ENCODE measurements around the gene RBFOX2. TPM values are rescaled to one million over a fixed set of nuclear protein-coding genes. Genes with fewer than 3 reads are reported as not detected.

Gene RBFOX2
- polyA plus RNA-seq, 1 experiment: 222 TPM

GRCh38 chr22:35835267-35835997 lies 193.2 kb downstream of the RBFOX2 start:
- no peak for DNase-seq (ENCODE audit: low read depth)
- H3K27me3 ChIP-seq (ENCODE audit: control insufficient read depth, insufficient read depth, low read length): no peaks in the 10 kb centered on the region
- H3K36me3 ChIP-seq (ENCODE audit: control insufficient read depth, insufficient read depth, low read length): 0 out of 2 replicates have a peak, but pooled peaks cover 2% of the 10 kb centered on the region
- CTCF ChIA-PET: interaction anchor here (0.6 to 2.4 kb wide), 2 partner anchors 13 to 208 kb away, joined by 4 to 7 read pairs; no protein-coding TSS in a partner anchor
- H3K4me3 ChIP-seq (ENCODE audit: low read depth, low read length): peak overlapping the region; percentile 71
- POLR2A ChIA-PET: interaction anchor here (0.6 to 0.7 kb wide), 2 partner anchors 96 to 205 kb away, joined by 8 to 12 read pairs; no protein-coding TSS in a partner anchor
- TF ChIP-seq CTCF (IDR thresholded peaks at IDR 0.05; ENCODE audit: insufficient read depth, low read depth, low read length): no peak

GRCh38 chr22:35834061-35834460 lies 194.6 kb downstream of the RBFOX2 start:
- Histone ChIP-seq H3K36me3 (ENCODE audit: control insufficient read depth, insufficient read depth, low read length) (0 out of 2 replicates have a peak, but pooled peaks cover 2% of the 10 kb centered on the region), H3K4me3 (ENCODE audit: low read depth, low read length) (peak overlapping the region; percentile 71), H3K27me3 (ENCODE audit: control insufficient read depth, insufficient read depth, low read length) (no peaks in the 10 kb centered on the region)
- CTCF ChIA-PET: no interaction called here
- DNase-seq (ENCODE audit: low read depth): no peak
- no peak for TF ChIP-seq CTCF (IDR thresholded peaks at IDR 0.05; ENCODE audit: insufficient read depth, low read depth, low read length)
- POLR2A ChIA-PET: no interaction called here

- ChIA-PET POLR2A (no interaction called here), CTCF (interaction anchor here (1.5 kb wide), 1 partner anchor 235 kb away, joined by 3 read pairs; no protein-coding TSS in a partner anchor)
- TF ChIP-seq CTCF (IDR thresholded peaks at IDR 0.05; ENCODE audit: insufficient read depth, low read depth, low read length): no peak
- no peaks in the 10 kb centered on the region for H3K27me3 ChIP-seq (ENCODE audit: control insufficient read depth, insufficient read depth, low read length)
- no peak for DNase-seq (ENCODE audit: low read depth)
- no peak overlapping the region for H3K4me3 ChIP-seq (ENCODE audit: low read depth, low read length)
- 0 out of 2 replicates have a peak, but pooled peaks cover 2% of the 10 kb centered on the region for H3K36me3 ChIP-seq (ENCODE audit: control insufficient read depth, insufficient read depth, low read length)
Measured at GRCh38 chr22:35830305-35830704, 198.3 kb downstream of the RBFOX2 start.

- POLR2A ChIA-PET: no interaction called here
- Histone ChIP-seq H3K36me3 (ENCODE audit: control insufficient read depth, insufficient read depth, low read length) (no peaks in the 10 kb centered on the region), H3K27me3 (ENCODE audit: control insufficient read depth, insufficient read depth, low read length) (no peaks in the 10 kb centered on the region), H3K4me3 (ENCODE audit: low read depth, low read length) (no peak overlapping the region)
- no peak for TF ChIP-seq CTCF (IDR thresholded peaks at IDR 0.05; ENCODE audit: insufficient read depth, low read depth, low read length)
- CTCF ChIA-PET: no interaction called here
- DNase-seq (ENCODE audit: low read depth): no peak
Measured at GRCh38 chr22:35824256-35824655, 204.4 kb downstream of the RBFOX2 start.

- no peak overlapping the region for H3K4me3 ChIP-seq (ENCODE audit: low read depth, low read length)
- no peaks in the 10 kb centered on the region for H3K36me3 ChIP-seq (ENCODE audit: control insufficient read depth, insufficient read depth, low read length)
- POLR2A ChIA-PET: no interaction called here
- no peaks in the 10 kb centered on the region for H3K27me3 ChIP-seq (ENCODE audit: control insufficient read depth, insufficient read depth, low read length)
- CTCF ChIA-PET: interaction anchor here (1.4 kb wide), 1 partner anchor 18 kb away, joined by 3 read pairs; no protein-coding TSS in a partner anchor
- no peak for DNase-seq (ENCODE audit: low read depth)
- TF ChIP-seq CTCF (IDR thresholded peaks at IDR 0.05; ENCODE audit: insufficient read depth, low read depth, low read length): no peak
Measured at GRCh38 chr22:35821654-35822053, 207.0 kb downstream of the RBFOX2 start.
